GM19397 (cell line): ENCODE measurements around the gene TOGARAM1.
"Not testable (repeated sequence)": the region's sequence is repeated elsewhere in the genome, so short reads cannot be mapped to it uniquely, and the experiment has no call there.

Experiments
- ATAC-seq: cut with Tn5 transposase; IDR thresholded peaks from one replicate; pipeline ENCODE4 v1.9.1; 2021; ENCODE audit warnings: mild to moderate bottlenecking, moderate library complexity; ENCODE audit not compliant: unreplicated experiment

The TOGARAM1 gene

DNA sequence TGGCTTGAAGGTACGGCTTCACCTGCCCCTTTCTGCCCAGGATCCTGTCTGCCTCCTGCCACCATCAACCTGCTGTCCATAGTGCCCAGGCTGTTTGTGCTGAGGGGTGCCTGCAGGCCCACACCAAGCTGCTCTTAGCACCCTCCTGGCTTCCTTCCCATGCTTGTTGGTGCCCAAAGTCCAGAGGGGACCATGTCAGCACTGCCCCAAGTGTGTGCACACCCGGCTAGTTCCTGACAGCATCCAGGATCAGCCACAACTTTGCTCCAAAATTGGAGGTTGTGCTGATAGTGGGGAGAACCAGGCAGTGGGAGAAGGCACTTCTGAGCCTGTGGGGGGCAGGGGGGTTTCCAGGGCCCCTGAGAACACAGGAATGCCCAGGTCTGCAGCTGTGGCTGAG is 77.4 kb downstream of the TOGARAM1 start:
- no peak for ATAC-seq

DNA sequence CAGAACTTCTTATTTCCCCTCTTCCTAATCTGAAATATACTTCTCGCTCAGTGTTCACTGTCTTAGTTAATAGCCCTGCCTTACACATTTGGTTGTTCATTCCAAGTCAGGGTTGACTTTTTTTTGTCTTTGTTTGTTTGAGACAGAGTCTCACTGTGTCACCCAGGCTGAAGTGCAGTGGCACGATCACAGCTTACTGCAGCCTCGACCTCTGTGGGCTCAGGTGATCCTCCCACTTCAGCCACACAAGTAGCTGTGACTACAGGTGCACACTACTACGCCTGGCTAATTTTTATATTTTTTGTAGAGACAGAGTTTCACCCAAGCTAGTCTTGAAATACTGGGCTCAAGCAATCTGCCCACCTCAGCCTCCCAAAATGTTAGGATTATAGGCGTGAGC is 79.7 kb downstream of the TOGARAM1 start:
- no peak for ATAC-seq

DNA sequence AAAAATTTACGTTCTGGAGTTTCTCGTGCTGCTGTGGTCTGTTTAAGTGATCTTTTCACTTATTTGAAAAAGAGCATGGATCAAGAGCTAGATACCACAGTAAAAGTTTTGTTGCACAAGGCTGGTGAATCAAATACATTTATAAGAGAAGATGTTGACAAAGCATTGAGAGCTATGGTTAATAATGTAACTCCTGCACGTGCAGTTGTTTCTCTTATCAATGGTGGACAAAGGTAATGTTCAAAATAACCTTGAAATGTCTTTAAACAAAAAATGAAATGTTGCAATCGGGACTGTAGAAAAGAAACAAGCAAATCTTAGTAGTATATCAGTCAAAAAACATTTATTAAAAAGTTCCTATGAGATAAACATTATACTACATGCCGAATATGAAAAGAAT is 82.6 kb downstream of the TOGARAM1 start:
- ATAC-seq: no peak

DNA sequence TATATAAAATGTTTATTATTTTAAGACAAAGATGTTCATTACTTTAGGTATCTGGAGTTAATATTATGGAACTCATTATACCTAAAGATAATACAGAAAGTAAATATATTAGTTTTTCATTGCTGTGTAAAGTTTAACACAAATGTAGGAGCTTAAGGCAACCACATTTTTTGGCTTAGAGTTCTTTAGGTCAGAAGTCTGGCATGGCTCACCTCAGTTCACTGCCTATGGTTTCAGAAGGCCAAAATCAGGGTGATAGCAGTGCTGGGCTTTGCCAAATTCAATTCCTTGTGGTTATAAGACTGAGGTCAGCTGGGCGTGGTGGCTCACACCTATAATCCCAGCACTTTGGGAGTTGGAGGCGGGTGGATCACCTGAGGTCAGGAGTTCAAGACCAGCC is 86.4 kb downstream of the TOGARAM1 start:
- ATAC-seq: no peak

DNA sequence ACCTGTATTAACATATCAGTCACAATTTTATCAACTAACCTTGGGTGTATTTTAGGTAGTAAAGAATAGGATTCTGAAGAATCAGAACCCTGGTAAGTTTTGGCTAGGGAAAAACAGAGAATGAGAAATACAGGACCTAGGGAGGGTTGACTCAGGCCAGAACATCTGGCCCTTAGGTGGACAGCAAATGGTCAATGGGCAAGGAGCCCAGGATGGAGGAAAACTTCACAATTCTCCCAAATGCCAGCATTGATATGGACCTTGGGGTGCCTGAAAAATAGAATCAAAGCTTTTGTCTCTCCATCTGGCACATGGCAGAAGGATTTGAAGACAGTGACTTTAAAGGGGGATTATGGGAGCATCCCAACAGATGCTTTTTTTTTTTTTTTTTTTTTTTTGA is 89.2 kb downstream of the TOGARAM1 start:
- no peak for ATAC-seq

DNA sequence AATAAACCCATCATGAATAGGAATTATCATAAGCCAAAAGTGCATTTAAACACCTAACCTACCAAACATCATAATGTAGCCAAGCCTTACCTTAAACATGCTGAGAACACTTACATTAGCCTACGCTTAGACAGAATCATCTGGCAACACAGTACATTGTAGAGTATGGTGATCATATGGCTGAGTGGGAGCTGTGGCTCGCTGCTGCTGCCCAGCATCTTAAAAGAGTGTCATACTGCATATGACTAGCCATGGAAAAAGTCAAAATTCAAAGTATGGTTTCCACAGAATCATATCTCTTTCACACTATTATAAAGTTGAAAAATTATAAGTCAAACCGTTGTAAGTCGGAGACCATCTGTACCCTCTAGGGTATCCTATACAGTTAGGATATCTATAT is 89.9 kb downstream of the TOGARAM1 start:
- no peak for ATAC-seq

DNA sequence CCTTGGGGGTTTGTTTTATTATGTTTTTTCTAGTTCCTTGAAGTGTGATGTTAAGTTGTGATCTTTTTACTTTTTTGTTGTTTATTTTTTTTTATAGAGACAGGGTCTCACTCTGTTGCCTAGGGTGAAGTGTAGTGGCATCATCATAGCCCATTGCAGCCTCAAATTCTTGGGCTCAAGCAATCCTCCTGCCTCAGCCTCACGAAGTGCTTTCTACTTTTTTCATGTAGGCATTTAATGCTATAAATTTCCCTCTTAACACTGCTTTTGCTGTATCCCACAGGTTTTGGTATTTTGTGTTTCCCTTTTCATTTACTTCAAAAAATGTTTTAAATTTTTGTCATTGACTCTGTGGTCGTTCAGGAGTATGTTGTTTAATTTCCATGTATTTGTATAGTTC is 95.4 kb downstream of the TOGARAM1 start:
- ATAC-seq: no peak

DNA sequence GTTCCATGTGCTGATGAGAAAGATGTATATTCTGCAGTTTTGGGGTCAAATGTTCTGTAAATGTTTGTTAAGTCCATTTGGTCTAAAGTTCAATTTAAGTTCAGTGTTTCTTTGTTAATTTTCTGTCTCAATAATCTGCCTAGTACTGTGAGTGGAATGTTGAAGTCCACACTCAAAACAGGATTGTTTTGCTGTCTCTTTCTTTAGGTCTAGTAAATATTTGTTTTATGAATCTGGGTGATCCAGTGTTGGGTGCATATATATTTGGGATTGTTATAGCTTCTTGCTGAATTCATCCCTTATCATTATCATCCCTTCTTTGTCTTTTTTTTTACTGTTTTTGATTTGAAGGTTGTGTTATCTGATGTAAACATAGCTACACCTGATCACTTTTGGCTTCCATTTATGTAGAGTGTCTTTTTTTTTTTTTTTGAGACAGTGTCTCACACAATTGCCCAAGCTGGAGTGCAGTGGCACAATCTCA is 95.9 kb downstream of the TOGARAM1 start:
- no peak for ATAC-seq

DNA sequence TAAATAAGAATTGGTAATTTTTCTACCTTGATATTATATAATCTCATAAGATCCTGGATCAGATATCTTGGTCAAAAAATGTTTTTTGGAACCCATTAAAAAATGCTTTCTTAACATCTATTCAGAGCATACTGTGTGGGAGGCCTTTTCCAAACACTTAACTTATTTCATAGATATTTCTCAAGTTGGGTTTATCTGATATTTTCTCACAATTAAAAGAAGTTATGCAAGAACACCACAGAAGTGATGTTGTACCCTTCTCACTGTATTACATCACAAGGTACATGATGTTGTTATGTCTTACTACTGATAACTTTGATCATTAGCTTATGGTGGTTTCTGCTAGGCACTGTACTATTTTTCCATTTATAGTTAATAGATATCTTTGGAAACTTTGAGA is 98.6 kb downstream of the TOGARAM1 start:
- ATAC-seq: no peak

DNA sequence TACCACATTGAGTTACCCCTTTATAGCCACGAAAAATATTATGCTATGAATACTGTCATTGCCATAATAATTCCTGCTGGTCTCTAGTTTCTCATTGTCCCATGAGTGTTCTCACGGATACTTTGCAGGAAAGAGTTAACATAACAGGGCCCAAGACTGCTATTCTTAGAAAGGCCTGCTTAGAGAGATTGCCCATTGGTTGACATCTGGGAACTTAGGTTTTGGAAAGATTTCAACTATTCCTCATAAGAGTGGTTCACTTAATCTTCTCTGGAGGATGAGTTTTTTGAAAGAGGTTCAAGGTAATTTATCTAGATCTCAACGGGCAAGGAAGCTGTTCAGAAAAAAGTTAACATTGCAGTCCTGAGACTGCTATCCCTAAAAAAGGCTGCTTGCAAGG is 103.5 kb downstream of the TOGARAM1 start:
- ATAC-seq: no peak

DNA sequence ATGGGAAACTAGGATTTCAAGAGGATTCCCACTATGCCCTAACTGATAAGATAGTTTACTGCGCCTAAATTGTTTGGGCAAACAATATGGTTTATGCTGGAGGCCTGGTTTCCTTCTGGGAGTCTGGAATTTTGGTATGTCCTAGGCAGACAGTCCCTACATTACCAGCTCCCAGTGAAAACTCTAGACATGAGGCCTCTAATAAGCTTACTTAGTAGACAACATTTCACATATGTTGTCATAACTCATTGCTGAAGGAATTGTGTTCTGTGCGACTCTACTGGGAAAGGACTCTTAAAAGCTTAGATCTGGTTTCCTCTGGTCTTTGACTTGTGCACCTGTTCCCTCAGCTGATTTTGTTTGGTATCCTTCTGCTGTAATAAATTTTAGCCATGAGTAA is 104.0 kb downstream of the TOGARAM1 start:
- ATAC-seq: no peak

DNA sequence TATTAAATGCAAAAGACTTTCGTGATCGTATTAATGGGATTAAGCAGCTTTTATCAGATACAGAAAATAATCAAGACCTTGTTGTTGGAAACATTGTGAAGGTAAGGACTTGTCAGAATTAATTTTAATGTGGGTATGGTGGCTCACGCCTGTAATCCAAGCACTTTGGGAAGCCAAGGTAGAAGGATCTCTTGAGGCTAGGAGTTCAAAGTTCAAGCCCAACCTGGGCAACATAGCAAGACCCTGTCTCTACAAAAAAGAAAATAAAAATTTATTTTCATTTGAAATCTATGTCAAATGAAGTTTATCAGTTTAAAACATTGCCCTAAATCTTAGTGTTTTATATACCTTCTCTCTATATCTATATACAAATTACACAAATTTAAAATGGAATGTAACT is 104.7 kb downstream of the TOGARAM1 start:
- no peak for ATAC-seq

DNA sequence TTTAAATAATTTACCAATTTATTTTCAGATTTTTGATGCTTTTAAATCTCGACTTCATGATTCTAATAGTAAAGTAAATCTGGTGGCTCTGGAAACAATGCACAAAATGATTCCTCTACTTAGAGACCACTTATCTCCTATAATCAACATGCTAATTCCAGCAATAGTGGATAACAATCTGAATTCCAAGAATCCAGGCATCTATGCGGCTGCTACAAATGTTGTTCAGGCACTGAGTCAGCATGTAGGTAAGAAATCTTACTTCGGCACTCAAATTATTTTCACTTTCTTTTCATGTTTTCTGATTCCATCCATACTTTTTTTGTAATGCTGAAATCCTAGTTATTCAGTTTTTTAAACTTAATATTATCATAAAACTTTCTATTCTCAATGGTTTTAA is 106.4 kb downstream of the TOGARAM1 start:
- no peak for ATAC-seq

DNA sequence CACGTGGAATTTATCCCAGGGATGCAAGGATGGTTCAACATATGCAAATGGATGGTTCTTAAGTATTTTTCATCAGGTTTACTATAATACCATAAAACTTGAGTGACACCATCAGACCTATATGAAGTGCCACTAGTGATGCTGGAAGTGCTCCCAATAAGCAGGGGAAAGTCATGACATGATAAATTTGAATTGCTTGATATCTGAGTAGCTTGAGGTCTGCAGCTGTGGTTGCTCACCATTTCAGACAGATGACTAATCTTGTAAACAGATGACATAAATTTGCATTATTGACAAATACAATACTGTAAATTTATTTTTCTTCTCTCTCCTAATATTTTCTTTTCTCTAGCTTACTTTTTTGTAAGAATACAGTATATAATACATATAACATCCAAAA is 108.2 kb downstream of the TOGARAM1 start:
- no peak for ATAC-seq

DNA sequence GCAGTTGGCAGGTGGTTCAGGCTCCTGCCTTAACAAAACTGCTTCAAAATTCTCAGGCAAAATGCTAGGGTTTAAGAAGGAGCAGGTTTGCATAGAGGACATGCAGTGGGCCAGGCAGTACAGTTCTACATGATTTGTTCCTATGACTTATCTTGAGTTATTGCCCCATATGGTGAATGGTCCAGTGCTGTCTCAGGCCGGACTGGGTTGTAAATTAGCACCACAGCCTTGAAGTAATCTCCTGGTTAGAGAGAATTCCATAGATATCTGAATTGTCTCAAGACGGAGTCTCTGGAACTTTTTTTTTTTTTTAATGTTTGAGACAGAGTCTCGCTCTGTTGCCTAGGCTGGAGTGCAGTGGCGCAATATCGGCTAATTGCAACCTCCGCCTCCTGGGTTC is 110.1 kb downstream of the TOGARAM1 start:
- ATAC-seq: no peak

DNA sequence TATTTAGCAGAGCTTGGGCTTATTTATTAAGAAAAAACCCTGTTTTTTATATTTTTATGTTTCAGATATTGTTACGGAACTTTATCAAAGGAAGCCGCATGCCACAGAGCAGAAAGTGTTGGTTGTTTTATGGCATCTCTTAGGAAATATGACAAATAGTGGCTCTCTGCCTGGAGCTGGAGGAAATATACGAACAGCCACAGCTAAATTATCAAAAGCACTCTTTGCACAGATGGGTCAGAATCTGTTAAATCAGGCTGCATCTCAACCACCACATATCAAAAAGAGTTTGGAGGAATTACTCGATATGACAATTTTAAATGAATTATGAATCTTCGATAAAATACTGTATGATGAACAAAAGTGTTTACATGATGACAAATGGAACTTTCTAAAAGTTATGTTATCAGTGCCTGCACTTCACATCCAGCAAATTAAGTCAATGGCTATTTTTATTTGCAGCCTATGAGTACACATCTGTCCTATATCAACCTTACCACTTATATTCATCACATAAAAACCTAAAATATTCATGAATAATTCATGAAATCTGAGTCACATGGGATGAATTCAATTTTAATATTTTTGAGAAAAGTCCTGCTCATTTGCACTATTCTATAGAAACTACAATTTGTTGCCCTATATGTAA is 111.4 kb downstream of the TOGARAM1 start:
- ATAC-seq: no peak

DNA sequence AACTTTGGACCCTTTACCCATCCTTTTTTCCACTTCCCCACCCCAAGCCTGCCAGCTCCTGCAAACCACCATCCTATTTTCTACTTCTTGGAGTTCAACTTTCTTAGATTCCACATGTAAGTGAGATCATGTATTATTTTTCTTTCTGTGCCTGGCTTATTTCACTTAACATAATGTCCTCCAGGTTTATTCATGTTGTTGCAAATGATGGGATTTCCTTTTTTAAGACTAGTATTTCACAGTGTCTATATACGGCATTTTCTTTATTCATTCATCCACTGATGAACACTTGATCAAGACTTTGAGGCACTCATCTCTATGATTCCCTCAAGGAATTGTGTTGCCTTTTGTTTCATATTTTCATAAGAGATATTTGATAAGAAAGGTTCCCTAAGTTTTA is 116.3 kb downstream of the TOGARAM1 start:
- no peak for ATAC-seq

DNA sequence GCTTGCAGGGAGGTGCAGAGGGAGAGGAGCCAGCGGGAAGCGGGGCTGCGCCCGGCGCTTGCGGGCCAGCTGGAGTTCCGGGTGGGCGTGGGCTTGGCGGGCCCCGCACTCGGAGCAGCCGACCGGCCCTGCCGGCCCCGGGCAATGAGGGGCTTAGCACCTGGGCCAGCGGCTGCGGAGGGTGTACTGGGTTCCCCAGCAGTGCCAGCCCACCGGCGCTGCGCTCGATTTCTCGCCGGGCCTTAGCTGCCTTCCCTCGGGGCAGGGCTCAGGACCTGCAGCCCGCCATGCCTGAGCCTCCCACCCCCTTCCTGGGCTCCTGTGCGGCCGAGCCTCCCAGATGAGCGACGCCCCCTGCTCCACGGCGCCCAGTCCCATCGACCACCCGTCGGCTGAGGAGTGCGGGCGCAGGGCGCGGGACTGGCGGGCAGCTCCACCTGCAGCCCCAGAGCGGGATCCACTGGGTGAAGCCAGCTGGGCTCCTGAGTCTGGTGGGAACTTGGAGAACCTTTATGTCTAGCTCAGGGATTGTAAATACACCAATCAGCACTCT is 118.5 kb downstream of the TOGARAM1 start:
- ATAC-seq: not testable (repeated sequence)

DNA sequence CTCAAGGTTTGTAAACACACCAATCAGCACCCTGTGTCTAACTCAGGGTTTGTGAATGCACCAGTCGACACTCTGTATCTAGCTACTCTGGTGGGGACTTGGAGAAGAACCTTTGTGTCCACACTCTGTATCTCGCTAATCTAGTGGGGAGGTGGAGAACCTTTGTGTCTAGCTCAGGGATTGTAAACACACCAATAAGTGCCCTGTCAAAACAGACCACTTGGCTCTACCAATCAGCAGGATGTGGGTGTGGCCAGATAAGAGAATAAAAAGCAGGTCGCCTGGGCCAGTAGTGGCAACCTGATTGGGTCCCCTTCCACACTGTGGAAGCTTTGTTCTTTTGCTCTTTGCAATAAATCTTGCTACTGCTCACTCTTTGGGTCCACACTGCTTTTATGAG is 119.1 kb downstream of the TOGARAM1 start:
- ATAC-seq: not testable (repeated sequence)

DNA sequence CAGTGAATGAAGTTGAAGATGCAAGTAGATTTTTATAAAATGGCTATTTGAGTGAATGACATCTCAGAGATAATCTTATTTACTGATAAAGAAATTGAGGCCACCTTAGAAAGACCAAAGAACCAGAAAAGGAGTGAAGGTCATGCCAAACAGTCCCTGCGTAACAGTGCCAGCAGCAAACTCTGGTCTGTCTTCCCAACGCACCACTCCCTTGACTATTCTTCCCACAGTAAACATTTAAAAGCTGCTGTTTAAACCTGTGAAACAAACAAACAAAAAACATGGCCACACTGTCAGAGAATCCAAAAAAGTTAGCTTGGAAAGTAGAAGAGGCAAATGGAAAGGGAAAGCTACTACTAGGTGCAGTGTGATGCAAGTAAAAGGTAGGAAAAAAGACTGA is 120.4 kb downstream of the TOGARAM1 start:
- no peak for ATAC-seq

DNA sequence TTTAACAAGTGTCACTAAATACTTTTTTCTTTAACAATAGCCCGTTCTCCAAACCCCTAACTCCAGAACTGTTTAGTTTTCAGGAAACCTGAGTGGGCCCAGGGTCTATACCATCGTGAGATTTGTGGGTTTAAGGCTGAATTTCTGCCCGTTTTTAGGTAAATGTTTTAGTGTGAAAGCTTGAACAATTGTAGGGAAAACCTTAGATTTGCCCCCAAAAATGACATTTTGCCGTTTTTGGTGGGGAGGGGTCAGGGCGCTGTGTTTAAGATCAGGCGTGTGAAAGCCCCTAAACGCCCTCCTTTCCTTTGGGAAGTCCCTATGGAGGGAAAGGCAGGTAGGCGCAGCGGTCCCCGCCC is 121.6 kb downstream of the TOGARAM1 start:
- no peak for ATAC-seq

DNA sequence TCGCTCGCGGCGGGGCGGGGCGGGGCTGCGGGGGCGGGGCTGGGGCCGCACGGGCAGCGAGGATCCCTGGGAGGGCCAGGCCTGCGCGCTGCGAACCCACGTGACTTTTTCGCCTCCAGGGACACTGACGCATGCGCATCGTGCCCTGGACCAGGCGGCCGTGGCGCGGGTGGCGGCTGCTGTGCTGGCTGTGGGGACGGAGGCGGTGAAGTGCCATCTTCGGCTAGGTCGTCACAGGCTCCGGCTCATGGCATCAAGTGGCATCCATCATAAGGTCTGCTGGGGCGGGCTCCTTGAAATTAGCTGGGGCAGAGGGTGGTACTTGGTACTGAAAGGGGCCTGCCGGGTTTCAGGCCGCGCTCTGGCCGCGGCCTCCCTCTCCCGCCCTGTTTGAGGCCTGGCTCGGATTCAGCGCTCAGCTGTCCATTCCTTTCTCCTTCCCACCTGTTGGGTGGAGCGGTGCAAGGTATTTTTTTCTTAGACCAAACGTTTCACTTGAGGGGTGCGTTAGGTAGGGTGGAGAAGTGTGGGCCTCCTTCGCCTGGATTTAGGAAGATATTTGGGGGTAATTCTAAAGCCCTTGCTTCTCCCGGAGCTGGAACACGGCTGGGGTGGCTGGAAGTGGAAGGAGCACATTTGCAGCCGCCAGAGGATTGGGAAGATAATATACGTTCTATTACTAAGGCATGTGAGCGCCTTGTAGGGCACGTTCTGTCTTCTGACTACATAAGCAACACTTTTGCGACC is 122.2 kb downstream of the TOGARAM1 start, which contains the start of gene PRPF39:
Gene PRPF39, plus strand, starts transcription at position 141 of the 747 bp plus-strand sequence. CDS start 11,124 bp downstream, outside the sequence.
- peak; percentile 96 for ATAC-seq
